HG02885 (cell line): ENCODE measurements around the gene RELA.
A peak's percentile ranks its signal among the peaks of the same experiment; 100 is the strongest.
"Not testable (repeated sequence)": the region's sequence is repeated elsewhere in the genome, so short reads cannot be mapped to it uniquely, and the experiment has no call there.

Source experiments
- ATAC-seq: cut with Tn5 transposase; IDR thresholded peaks from one replicate; pipeline ENCODE4 v1.9.1; 2021; ENCODE audit warnings: mild to moderate bottlenecking; ENCODE audit not compliant: unreplicated experiment, poor library complexity

RELA gene

GRCh38 chr11:65672982-65673381, 10.3 kb upstream of the RELA start:
- no peak for ATAC-seq

- ATAC-seq, result no peak
These were observed 9.6 kb upstream of the RELA start for GRCh38 chr11:65672180-65672860.

- no peak for ATAC-seq
These were observed 1.0 kb upstream of the RELA start for GRCh38 chr11:65663639-65664200.

- ATAC-seq, result no peak
These were observed 393 bp downstream of the RELA start for GRCh38 chr11:65662247-65662798.

GRCh38 chr11:65661599-65662246, 993 bp downstream of the RELA start:
- ATAC-seq, result no peak

- not testable (repeated sequence) for ATAC-seq
These were observed 1.8 kb downstream of the RELA start for GRCh38 chr11:65660908-65661307.

GRCh38 chr11:65660038-65660437, 2.7 kb downstream of the RELA start:
- ATAC-seq, result no peak

GRCh38 chr11:65658174-65659021, 4.3 kb downstream of the RELA start:
- no peak for ATAC-seq

- no peak for ATAC-seq
These were observed 5.3 kb downstream of the RELA start for GRCh38 chr11:65657426-65657825.

GRCh38 chr11:65655570-65656332, 7.0 kb downstream of the RELA start:
- no peak for ATAC-seq

- ATAC-seq, result no peak
These were observed 8.1 kb downstream of the RELA start for GRCh38 chr11:65654375-65655349.

GRCh38 chr11:65653229-65654225, 9.2 kb downstream of the RELA start:
- no peak for ATAC-seq

- peak; percentile 77 for ATAC-seq
These were observed 10.0 kb downstream of the RELA start for GRCh38 chr11:65652511-65653228.

GRCh38 chr11:65651589-65652510, 10.9 kb downstream of the RELA start:
- no peak for ATAC-seq

- ATAC-seq, result no peak
These were observed 11.5 kb downstream of the RELA start for GRCh38 chr11:65651339-65651588.
